Nephron (organoid): ENCODE data around the gene SHLD1.

Source experiments
- H3K27ac Mint-ChIP-seq, 3 experiments: 2 replicates each; pipeline ENCODE4 v1.8.0; 2020; ENCODE audit warnings: mixed read lengths in 3 of 3, mild to moderate bottlenecking in 2 of 3, moderate library complexity in 1 of 3
- H3K27me3 Mint-ChIP-seq: 2 replicates; pipeline ENCODE4 v1.8.0; 2021; ENCODE audit warnings: low read depth, mild to moderate bottlenecking, moderate library complexity, mixed read lengths
- H3K36me3 Mint-ChIP-seq: 2 replicates; pipeline ENCODE4 v1.8.0; 2020; ENCODE audit warnings: low read depth, mixed read lengths
- H3K4me1 Mint-ChIP-seq: 2 replicates; pipeline ENCODE4 v1.8.0; 2020; ENCODE audit warnings: mixed read lengths
- H3K4me3 Mint-ChIP-seq, 3 experiments: 2 replicates each; pipeline ENCODE4 v1.8.0; 2020; ENCODE audit warnings: mild to moderate bottlenecking in 3 of 3, mixed read lengths in 3 of 3, moderate library complexity in 2 of 3
- H3K9me3 Mint-ChIP-seq: 2 replicates; pipeline ENCODE4 v1.8.0; 2020; ENCODE audit warnings: mixed read lengths
- TF ChIP-seq, protein P1 (sequence below), 3 experiments: fragments of 200-600 bp; sonication (generic); IDR thresholded peaks; one replicate each; pipeline ENCODE4 v1.5.0; 2021; ENCODE audit warnings: antibody characterized with exemption in 3 of 3; ENCODE audit not compliant: unreplicated experiment in 3 of 3

The SHLD1 gene

DNA sequence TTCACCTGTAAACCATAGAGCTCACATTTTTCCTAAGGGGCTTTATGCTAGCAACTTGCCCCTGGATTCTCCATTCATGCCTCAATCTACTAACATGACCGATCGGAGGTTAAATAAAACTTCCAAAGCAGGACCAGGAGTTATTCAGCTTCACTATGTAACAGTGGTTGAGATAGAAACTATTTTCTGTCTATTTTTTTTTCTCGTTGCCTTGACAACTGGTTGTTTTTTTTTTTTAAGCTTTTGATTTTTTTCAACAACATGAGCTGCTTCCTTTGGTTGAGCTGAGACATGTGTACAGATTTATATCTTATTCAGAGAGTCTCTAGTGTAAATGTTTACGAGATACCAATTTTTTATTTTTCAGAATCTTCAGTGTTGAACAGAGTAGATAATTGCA, 85.7 kb downstream of the SHLD1 start:
- Mint-ChIP-seq H3K4me1 (peaks cover 17% of the 10 kb centered on the region), H3K36me3 (no peaks in the 10 kb centered on the region)

DNA sequence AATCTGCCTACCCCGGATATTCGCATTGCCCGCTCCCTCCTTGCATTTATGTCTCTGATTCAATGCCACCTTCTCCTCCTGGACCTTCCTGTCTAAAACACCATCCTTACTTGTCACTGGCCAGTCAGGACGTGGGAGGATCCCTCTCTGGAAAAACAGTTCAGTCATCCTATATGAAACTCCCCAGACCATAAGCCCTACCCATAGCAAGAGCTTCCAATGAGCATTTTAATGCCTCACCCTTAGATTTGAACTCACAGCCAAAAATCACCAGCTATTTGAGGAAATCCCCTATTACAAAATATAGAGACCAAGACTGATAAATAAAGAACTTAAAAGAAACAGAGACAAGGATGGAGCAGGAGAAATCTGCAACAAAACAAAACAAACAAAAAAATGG, 86.4 kb downstream of the SHLD1 start:
- H3K9me3 Mint-ChIP-seq: no peaks in the 10 kb centered on the region
- peaks cover 17% of the 10 kb centered on the region for H3K4me1 Mint-ChIP-seq
- TF ChIP-seq, protein P1, sequence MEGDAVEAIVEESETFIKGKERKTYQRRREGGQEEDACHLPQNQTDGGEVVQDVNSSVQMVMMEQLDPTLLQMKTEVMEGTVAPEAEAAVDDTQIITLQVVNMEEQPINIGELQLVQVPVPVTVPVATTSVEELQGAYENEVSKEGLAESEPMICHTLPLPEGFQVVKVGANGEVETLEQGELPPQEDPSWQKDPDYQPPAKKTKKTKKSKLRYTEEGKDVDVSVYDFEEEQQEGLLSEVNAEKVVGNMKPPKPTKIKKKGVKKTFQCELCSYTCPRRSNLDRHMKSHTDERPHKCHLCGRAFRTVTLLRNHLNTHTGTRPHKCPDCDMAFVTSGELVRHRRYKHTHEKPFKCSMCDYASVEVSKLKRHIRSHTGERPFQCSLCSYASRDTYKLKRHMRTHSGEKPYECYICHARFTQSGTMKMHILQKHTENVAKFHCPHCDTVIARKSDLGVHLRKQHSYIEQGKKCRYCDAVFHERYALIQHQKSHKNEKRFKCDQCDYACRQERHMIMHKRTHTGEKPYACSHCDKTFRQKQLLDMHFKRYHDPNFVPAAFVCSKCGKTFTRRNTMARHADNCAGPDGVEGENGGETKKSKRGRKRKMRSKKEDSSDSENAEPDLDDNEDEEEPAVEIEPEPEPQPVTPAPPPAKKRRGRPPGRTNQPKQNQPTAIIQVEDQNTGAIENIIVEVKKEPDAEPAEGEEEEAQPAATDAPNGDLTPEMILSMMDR (IDR thresholded peaks at IDR 0.05; ENCODE audit: unreplicated experiment in 3 of 3): no peak
- no peaks in the 10 kb centered on the region for H3K27me3 Mint-ChIP-seq
- no peaks in the 10 kb centered on the region for H3K36me3 Mint-ChIP-seq
- peak overlapping the region; percentile 2 to 42 (median 26) for H3K27ac Mint-ChIP-seq
- no peak overlapping the region for H3K4me3 Mint-ChIP-seq

More for the DNA sequence above, 85.7 kb downstream of the SHLD1 start:
- Mint-ChIP-seq H3K9me3 (no peaks in the 10 kb centered on the region), H3K27me3 (no peaks in the 10 kb centered on the region), H3K4me3 (no peak overlapping the region), H3K27ac (peak overlapping the region; percentile 2 to 59 (median 42))
- TF ChIP-seq, protein P1 (IDR thresholded peaks at IDR 0.05; ENCODE audit: unreplicated experiment in 3 of 3): no peak

DNA sequence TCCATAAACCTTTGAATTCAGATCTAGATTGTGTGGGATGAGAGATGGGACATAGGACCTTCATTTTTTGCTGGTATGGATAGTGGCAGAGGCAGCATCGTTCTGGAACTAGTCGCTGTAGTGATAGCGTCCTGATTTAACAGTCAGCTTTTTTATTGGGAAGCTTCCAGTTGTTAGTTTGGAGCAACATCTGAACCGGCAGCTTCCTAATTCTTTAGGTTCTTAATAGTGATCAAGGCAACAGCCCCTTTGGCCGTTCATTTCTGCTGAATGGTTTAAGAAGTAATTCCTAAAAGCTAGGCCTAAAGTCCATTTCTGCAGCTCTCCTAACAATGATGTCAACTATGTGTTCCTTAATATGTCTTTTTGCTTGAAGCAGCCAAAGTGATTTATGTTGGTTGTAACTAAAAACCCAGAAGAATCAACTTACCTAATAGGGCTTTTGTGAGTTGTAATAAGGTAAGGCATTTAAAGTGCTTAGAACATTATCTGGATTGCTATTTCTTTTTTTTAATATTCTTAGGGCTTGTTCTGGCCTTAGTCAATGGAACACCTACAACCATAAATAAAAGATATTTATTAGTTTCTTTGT, 90.3 kb downstream of the SHLD1 start:
- Mint-ChIP-seq H3K9me3 (peaks cover 7% of the 10 kb centered on the region), H3K4me1 (peaks cover 31% of the 10 kb centered on the region), H3K36me3 (no peaks in the 10 kb centered on the region), H3K27ac (no peak overlapping the region), H3K4me3 (no peak overlapping the region), H3K27me3 (no peaks in the 10 kb centered on the region)
- TF ChIP-seq, protein P1 (IDR thresholded peaks at IDR 0.05; ENCODE audit: unreplicated experiment in 3 of 3): no peak

DNA sequence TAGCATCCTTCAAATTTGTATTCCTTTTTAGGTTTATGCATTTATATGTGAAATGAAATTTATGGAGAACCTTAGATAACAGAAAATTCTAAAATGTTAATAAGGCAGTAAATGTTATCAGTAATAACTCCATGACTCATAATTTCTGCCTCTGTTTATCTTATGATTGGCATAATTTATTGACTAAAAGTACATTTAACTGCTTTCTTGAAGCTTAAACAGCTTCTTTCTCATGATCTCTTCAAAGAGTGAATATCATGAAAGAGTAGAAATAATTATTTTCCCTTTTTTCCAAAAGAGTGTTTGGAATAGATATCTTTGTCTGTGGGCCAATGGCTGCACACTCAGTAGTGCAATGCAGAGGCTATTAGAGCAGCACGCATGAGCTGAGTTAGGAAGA, 91.3 kb downstream of the SHLD1 start:
- TF ChIP-seq, protein P1 (IDR thresholded peaks at IDR 0.05; ENCODE audit: unreplicated experiment in 3 of 3): no peak
- H3K27me3 Mint-ChIP-seq: no peaks in the 10 kb centered on the region

DNA sequence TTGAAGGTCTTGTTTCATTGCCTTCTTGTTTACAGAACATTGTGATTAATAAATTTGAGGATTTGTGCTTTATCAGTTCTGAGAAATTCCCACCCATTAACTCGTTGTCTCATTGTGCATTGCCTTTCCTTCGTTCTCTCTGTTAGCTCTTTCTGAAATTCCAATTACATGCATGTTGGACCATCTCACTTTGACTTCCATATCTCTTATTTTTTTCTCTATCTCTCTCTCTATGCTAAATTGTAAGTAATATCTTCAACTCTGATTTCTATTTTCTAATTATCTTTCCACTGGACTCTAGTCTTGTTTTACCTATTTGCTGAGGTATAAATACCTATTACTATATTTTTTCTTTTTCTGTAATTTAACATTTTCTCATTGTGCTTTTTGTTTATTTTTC, 92.3 kb downstream of the SHLD1 start:
- TF ChIP-seq, protein P1 (IDR thresholded peaks at IDR 0.05; ENCODE audit: unreplicated experiment in 3 of 3): no peak
- no peaks in the 10 kb centered on the region for H3K27me3 Mint-ChIP-seq
- no peaks in the 10 kb centered on the region for H3K36me3 Mint-ChIP-seq
- H3K27ac Mint-ChIP-seq: peak overlapping the region in 1 of 3 experiments; percentile 77
- H3K4me1 Mint-ChIP-seq: peaks cover 32% of the 10 kb centered on the region
- no peak overlapping the region for H3K4me3 Mint-ChIP-seq
- peaks cover 7% of the 10 kb centered on the region for H3K9me3 Mint-ChIP-seq

More for the DNA sequence above, 91.3 kb downstream of the SHLD1 start:
- no peak overlapping the region for H3K4me3 Mint-ChIP-seq
- peaks cover 31% of the 10 kb centered on the region for H3K4me1 Mint-ChIP-seq
- peaks cover 7% of the 10 kb centered on the region for H3K9me3 Mint-ChIP-seq
- no peaks in the 10 kb centered on the region for H3K36me3 Mint-ChIP-seq
- H3K27ac Mint-ChIP-seq: peak overlapping the region in 2 of 3 experiments; percentile 26 to 30

DNA sequence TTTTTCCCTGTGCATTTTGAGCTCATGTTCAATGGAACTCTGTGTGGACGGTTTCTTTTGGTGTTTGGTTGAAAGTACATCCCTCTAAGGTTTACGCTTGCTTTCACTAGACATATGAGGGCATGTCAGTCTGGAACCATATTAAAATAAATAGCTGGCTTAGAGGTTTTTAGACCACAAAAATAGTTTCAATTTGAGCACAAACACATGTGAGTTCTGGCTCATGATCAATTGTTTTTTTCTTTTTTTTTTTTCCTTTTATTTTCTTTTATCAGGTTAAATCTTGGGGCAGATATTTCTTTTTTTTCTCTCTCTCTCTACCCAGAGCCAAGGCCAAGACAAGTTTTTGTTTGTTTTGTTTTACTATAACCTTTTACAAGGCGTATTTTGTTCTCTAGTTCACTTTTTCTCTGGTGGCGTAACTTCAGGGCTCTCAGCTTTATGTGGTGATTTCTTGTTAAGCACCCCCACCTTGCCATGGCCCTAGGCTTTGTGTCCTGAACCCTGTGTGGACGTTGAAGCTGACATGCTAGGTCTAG, 92.9 kb downstream of the SHLD1 start:
- Mint-ChIP-seq H3K4me3 (no peak overlapping the region), H3K9me3 (peaks cover 7% of the 10 kb centered on the region), H3K27ac (peak overlapping the region; percentile 40 to 77 (median 71)), H3K36me3 (no peaks in the 10 kb centered on the region), H3K27me3 (no peaks in the 10 kb centered on the region), H3K4me1 (peaks cover 32% of the 10 kb centered on the region)
- TF ChIP-seq, protein P1 (IDR thresholded peaks at IDR 0.05; ENCODE audit: unreplicated experiment in 3 of 3): no peak
